GM12878 (cell line): Measurements from ENCODE around the gene GEMIN5. TPM values are rescaled to one million over a fixed set of nuclear protein-coding genes. Genes with fewer than 3 reads are reported as not detected.

Source experiments
- ASH2L ChIP-seq: fragments of 300-600, 200-600 bp; sonication (generic); IDR thresholded peaks from 2 replicates; pipeline ENCODE4 v1.6.1; 2017; ENCODE audit warnings: low read depth, mild to moderate bottlenecking, borderline replicate concordance
- BMI1 ChIP-seq: fragments of 450-650 bp; IDR thresholded peaks from 2 replicates; pipeline ENCODE4 v1.6.1; 2016; ENCODE audit warnings: mild to moderate bottlenecking, moderate library complexity, borderline replicate concordance
- CREB1 ChIP-seq: IDR thresholded peaks from 2 replicates; pipeline ENCODE4 v1.6.1; 2012; ENCODE audit warnings: low read depth, mild to moderate bottlenecking, inconsistent platforms
- FOXM1 ChIP-seq: IDR thresholded peaks from 2 replicates; pipeline ENCODE4 v1.6.1; 2012; ENCODE audit warnings: low read depth, mild to moderate bottlenecking, inconsistent platforms, low read length, moderate library complexity
- HCFC1 ChIP-seq: fragments of 150-350 bp; IDR thresholded peaks from 2 replicates; pipeline ENCODE4 v1.6.1; 2014; ENCODE audit warnings: low read length
- KLF5 ChIP-seq: fragments of 450-650 bp; IDR thresholded peaks from 2 replicates; pipeline ENCODE4 v1.6.1; 2014; ENCODE audit warnings: mild to moderate bottlenecking; ENCODE audit not compliant: partially characterized antibody
- MAX ChIP-seq: IDR thresholded peaks from 2 replicates; pipeline ENCODE4 v1.6.1; 2012; ENCODE audit warnings: low read depth, low read length, improper control_type of control experiment
- NBN ChIP-seq: fragments of 450-650 bp; IDR thresholded peaks from 2 replicates; pipeline ENCODE4 v1.6.1; 2016
- NFYA ChIP-seq: IDR thresholded peaks from 2 replicates; pipeline ENCODE4 v1.6.1; 2011; ENCODE audit warnings: low read depth, mild to moderate bottlenecking, low read length, improper control_type of control experiment, borderline replicate concordance
- POLR2AphosphoS5 ChIP-seq: IDR thresholded peaks from 2 replicates; pipeline ENCODE4 v1.6.1; 2011; ENCODE audit warnings: mild to moderate bottlenecking, low read length, inconsistent platforms
- RB1 ChIP-seq: fragments of 450-650 bp; formaldehyde crosslinking; IDR thresholded peaks from 2 replicates; pipeline ENCODE4 v1.6.1; 2017; ENCODE audit warnings: mild to moderate bottlenecking, borderline replicate concordance
- SIN3A ChIP-seq: IDR thresholded peaks from 2 replicates; pipeline ENCODE4 v1.6.1; 2012; ENCODE audit warnings: low read depth, low read length, improper control_type of control experiment
- SP1 ChIP-seq: IDR thresholded peaks from one replicate; pipeline ENCODE4 v1.6.1; 2011; ENCODE audit warnings: low read depth, low read length
- TARDBP ChIP-seq: IDR thresholded peaks from 2 replicates; pipeline ENCODE4 v1.6.1; 2016; ENCODE audit warnings: borderline replicate concordance
- TBL1XR1 ChIP-seq: IDR thresholded peaks from 2 replicates; pipeline ENCODE4 v1.6.1; 2012; ENCODE audit warnings: low read depth, low read length, improper control_type of control experiment
- YBX1 ChIP-seq: fragments of 450-650 bp; IDR thresholded peaks from 2 replicates; pipeline ENCODE4 v1.6.1; 2016; ENCODE audit warnings: antibody characterized with exemption
- ZNF384 ChIP-seq: IDR thresholded peaks from 2 replicates; pipeline ENCODE4 v1.6.1; 2012; ENCODE audit warnings: low read depth, mild to moderate bottlenecking, low read length, improper control_type of control experiment, borderline replicate concordance
- ZZZ3 ChIP-seq: IDR thresholded peaks from 2 replicates; pipeline ENCODE4 v1.6.1; 2011; ENCODE audit warnings: low read depth; ENCODE audit not compliant: control insufficient read depth, insufficient read length
- polyA plus RNA-seq, 11 experiments: library from polyadenylated mRNA; depleted of rRNA in 4 of 11; unstranded in 6 of 11; stranded (reverse) in 5 of 11; fragments of >200 nt; fragmentation: Nextera tagmentation in 4 of 11; fragmentation: Illumina TruSeq in 1 of 11; extraction: Ambion mirVana in 4 of 11; extraction: Trizol in 1 of 11; gene quantifications; 1 replicate in 1 of 11; 2 replicates in 10 of 11; pipeline versions ENCODE4 v1.2.1 to v1.2.3, GENCODE V29; 2011 to 2016; ENCODE audit warnings: inconsistent platforms in 2 of 11, missing spikeins in 2 of 11, low read depth in 1 of 11
- total RNA-seq, 4 experiments: library from RNA; depleted of rRNA in 3 of 4; stranded (reverse); fragments of >200 nt in 3 of 4; fragmentation: Illumina TruSeq in 1 of 4; extraction: Trizol in 1 of 4; gene quantifications; 2 replicates each; pipeline versions ENCODE4 v1.2.1 to v1.2.3, GENCODE V29; 2013 to 2021
- TF ChIP-seq, protein P1 (sequence below), 3 experiments: IDR thresholded peaks in 2 of 3; conservative IDR thresholded peaks in 1 of 3; 2 replicates each; pipeline ENCODE4 v1.5.1; 2011; ENCODE audit warnings: low read depth in 3 of 3, low read length in 3 of 3, mild to moderate bottlenecking in 3 of 3, control low read depth in 2 of 3, moderate library complexity in 2 of 3, inconsistent platforms in 1 of 3, mixed read lengths in 1 of 3; ENCODE audit not compliant: control insufficient read depth in 2 of 3, insufficient read depth in 1 of 3; ENCODE audit errors: extremely low read depth in 1 of 3
- TF ChIP-seq, protein P2 (sequence below): fragments of 450-650 bp; IDR thresholded peaks from 2 replicates; pipeline ENCODE4 v1.6.1; 2017; ENCODE audit warnings: low read depth, mild to moderate bottlenecking, moderate library complexity
- TF ChIP-seq, protein P3 (sequence below): fragments of 150-350 bp; IDR thresholded peaks from 2 replicates; pipeline ENCODE4 v1.6.1; 2016; ENCODE audit warnings: low read depth, low read length
- TF ChIP-seq, protein P4 (sequence below): IDR thresholded peaks from 2 replicates; pipeline ENCODE4 v1.6.1; 2012; ENCODE audit warnings: low read length, inconsistent platforms

Gene GEMIN5
- total and polyA plus RNA-seq, 10 of the 15 experiments (the other 5 are each of a cell fraction or from before 2014, with no cell fraction given), result 6.3 to 29.8 (median 23.3) TPM

GRCh38 chr5:154857530-154858296, 80.3 kb downstream of the GEMIN5 start (continued):
- TF ChIP-seq, protein P1, sequence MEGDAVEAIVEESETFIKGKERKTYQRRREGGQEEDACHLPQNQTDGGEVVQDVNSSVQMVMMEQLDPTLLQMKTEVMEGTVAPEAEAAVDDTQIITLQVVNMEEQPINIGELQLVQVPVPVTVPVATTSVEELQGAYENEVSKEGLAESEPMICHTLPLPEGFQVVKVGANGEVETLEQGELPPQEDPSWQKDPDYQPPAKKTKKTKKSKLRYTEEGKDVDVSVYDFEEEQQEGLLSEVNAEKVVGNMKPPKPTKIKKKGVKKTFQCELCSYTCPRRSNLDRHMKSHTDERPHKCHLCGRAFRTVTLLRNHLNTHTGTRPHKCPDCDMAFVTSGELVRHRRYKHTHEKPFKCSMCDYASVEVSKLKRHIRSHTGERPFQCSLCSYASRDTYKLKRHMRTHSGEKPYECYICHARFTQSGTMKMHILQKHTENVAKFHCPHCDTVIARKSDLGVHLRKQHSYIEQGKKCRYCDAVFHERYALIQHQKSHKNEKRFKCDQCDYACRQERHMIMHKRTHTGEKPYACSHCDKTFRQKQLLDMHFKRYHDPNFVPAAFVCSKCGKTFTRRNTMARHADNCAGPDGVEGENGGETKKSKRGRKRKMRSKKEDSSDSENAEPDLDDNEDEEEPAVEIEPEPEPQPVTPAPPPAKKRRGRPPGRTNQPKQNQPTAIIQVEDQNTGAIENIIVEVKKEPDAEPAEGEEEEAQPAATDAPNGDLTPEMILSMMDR (IDR thresholded peaks at IDR 0.05 in 2 of 3, conservative IDR thresholded peaks at IDR 0.05 in 1 of 3; ENCODE audit: control insufficient read depth in 2 of 3, extremely low read depth in 1 of 3, insufficient read depth in 1 of 3, low read depth in 3 of 3, low read length in 3 of 3), result 0 out of 6 replicates have a peak, but pooled peaks of 1 of the 3 experiments have one; percentile 5
- TF ChIP-seq, protein P2, sequence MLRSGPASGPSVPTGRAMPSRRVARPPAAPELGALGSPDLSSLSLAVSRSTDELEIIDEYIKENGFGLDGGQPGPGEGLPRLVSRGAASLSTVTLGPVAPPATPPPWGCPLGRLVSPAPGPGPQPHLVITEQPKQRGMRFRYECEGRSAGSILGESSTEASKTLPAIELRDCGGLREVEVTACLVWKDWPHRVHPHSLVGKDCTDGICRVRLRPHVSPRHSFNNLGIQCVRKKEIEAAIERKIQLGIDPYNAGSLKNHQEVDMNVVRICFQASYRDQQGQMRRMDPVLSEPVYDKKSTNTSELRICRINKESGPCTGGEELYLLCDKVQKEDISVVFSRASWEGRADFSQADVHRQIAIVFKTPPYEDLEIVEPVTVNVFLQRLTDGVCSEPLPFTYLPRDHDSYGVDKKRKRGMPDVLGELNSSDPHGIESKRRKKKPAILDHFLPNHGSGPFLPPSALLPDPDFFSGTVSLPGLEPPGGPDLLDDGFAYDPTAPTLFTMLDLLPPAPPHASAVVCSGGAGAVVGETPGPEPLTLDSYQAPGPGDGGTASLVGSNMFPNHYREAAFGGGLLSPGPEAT, result peak; percentile 30
- TF ChIP-seq HCFC1 (no peak), POLR2AphosphoS5 (peak; percentile 39; the same call in 1 of the 2 replicates), TBL1XR1 (0 out of 2 replicates have a peak, but pooled peaks have one; percentile 27), CREB1 (peak; percentile 70), ZNF384 (no peak), ASH2L (0 out of 2 replicates have a peak, but pooled peaks have one; percentile 28), TARDBP (no peak), YBX1 (no peak), NBN (no peak), MAX (peak; percentile 78), FOXM1 (no peak), KLF5 (no peak), SP1 (no peak), NFYA (no peak), ZZZ3 (no peak), BMI1 (peak; percentile 94), RB1 (0 out of 2 replicates have a peak, but pooled peaks have one; percentile 58), SIN3A (0 out of 2 replicates have a peak, but pooled peaks have one; percentile 79)
- TF ChIP-seq, protein P3, sequence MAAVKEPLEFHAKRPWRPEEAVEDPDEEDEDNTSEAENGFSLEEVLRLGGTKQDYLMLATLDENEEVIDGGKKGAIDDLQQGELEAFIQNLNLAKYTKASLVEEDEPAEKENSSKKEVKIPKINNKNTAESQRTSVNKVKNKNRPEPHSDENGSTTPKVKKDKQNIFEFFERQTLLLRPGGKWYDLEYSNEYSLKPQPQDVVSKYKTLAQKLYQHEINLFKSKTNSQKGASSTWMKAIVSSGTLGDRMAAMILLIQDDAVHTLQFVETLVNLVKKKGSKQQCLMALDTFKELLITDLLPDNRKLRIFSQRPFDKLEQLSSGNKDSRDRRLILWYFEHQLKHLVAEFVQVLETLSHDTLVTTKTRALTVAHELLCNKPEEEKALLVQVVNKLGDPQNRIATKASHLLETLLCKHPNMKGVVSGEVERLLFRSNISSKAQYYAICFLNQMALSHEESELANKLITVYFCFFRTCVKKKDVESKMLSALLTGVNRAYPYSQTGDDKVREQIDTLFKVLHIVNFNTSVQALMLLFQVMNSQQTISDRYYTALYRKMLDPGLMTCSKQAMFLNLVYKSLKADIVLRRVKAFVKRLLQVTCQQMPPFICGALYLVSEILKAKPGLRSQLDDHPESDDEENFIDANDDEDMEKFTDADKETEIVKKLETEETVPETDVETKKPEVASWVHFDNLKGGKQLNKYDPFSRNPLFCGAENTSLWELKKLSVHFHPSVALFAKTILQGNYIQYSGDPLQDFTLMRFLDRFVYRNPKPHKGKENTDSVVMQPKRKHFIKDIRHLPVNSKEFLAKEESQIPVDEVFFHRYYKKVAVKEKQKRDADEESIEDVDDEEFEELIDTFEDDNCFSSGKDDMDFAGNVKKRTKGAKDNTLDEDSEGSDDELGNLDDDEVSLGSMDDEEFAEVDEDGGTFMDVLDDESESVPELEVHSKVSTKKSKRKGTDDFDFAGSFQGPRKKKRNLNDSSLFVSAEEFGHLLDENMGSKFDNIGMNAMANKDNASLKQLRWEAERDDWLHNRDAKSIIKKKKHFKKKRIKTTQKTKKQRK, result no peak
- TF ChIP-seq, protein P4, sequence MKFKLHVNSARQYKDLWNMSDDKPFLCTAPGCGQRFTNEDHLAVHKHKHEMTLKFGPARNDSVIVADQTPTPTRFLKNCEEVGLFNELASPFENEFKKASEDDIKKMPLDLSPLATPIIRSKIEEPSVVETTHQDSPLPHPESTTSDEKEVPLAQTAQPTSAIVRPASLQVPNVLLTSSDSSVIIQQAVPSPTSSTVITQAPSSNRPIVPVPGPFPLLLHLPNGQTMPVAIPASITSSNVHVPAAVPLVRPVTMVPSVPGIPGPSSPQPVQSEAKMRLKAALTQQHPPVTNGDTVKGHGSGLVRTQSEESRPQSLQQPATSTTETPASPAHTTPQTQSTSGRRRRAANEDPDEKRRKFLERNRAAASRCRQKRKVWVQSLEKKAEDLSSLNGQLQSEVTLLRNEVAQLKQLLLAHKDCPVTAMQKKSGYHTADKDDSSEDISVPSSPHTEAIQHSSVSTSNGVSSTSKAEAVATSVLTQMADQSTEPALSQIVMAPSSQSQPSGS, result no peak
